ENCODE data around the gene CLECL1.
A peak's percentile ranks its signal among the peaks of the same experiment; 100 is the strongest.

CLECL1 gene

DNA sequence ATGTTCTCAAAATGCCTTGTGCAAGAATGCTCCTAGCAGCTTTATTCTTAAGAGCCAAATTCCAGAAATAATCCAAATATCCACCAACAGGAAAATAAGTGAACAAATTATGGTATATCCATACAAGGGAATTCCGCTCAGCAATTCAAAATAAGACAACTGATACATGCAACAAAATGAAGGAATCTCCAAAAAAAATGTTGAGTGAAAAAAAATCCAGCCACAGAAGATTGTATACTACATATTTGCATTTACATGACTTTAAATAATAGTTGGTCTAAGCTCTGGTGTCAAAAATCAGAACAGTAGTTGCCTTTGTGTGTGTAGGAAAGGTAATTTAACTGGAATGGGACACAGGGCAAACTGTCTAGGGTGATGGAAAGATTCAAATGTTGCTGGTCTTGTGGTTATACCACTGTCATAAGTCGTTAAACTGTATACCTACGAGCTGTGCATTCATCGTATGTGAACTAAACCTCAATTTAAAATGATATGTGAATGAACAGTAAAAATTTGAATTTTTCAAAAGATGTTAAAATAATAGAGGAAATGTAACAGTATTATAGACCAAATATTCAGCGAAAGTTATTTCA lies 24.6 kb upstream of the CLECL1 start:
- H3K4me3 ChIP-seq (ENCODE audit: low read length) = peak overlapping the region; percentile 79
- peak overlapping the region; percentile 70 for H3K9ac ChIP-seq (ENCODE audit: low read length)
- H4K20me1 ChIP-seq (ENCODE audit: insufficient read depth, low read length) = no peaks in the 10 kb centered on the region
- no peaks in the 10 kb centered on the region for H3K36me3 ChIP-seq (replicated peaks; ENCODE audit: low read depth, low read length)
- H2AFZ ChIP-seq (ENCODE audit: low read depth, low read length) = peak overlapping the region; percentile 96; the same call in 1 of the 2 replicates
- H3K4me1 ChIP-seq (ENCODE audit: low read length) = peaks cover 47% of the 10 kb centered on the region
- H3K27me3 ChIP-seq (ENCODE audit: low read depth, low read length) = no peaks in the 10 kb centered on the region
- H3K9me3 ChIP-seq (ENCODE audit: insufficient read depth, low read length) = no peaks in the 10 kb centered on the region
- peaks cover 15% of the 10 kb centered on the region for H3K79me2 ChIP-seq (ENCODE audit: low read length)
- TF ChIP-seq, protein P1, sequence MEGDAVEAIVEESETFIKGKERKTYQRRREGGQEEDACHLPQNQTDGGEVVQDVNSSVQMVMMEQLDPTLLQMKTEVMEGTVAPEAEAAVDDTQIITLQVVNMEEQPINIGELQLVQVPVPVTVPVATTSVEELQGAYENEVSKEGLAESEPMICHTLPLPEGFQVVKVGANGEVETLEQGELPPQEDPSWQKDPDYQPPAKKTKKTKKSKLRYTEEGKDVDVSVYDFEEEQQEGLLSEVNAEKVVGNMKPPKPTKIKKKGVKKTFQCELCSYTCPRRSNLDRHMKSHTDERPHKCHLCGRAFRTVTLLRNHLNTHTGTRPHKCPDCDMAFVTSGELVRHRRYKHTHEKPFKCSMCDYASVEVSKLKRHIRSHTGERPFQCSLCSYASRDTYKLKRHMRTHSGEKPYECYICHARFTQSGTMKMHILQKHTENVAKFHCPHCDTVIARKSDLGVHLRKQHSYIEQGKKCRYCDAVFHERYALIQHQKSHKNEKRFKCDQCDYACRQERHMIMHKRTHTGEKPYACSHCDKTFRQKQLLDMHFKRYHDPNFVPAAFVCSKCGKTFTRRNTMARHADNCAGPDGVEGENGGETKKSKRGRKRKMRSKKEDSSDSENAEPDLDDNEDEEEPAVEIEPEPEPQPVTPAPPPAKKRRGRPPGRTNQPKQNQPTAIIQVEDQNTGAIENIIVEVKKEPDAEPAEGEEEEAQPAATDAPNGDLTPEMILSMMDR (IDR thresholded peaks at IDR 0.05; ENCODE audit: low read depth, low read length) = no peak
- TF ChIP-seq EZH2phosphoT487 (IDR thresholded peaks at IDR 0.05; ENCODE audit: low read depth) = no peak
- peak overlapping the region; percentile 93 for H3K4me2 ChIP-seq (ENCODE audit: low read length)
- no peak overlapping the region for H3K27ac ChIP-seq (ENCODE audit: low read length)

DNA sequence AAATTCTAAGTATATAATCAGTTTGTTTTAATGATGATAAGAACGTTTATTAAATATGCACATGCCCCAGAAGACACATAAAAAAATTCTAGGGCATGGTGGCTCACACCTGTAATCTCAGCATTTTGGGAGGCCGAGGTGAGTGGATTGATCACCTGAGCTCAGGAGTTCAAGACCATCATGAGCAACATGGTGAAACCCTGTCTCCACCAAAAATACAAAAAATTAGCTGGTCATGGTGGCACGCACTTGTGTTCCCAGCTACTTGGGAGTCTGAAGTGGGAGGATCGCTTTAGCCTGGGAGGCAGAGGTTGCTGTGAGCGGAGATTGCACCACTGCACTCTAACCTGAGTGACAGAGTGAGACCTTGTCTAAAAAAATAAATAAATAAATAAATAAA lies 23.8 kb upstream of the CLECL1 start:
- Histone ChIP-seq H3K4me1 (ENCODE audit: low read length) (peaks cover 43% of the 10 kb centered on the region), H2AFZ (ENCODE audit: low read depth, low read length) (no peak overlapping the region), H3K27ac (ENCODE audit: low read length) (no peak overlapping the region), H4K20me1 (ENCODE audit: insufficient read depth, low read length) (no peaks in the 10 kb centered on the region), H3K4me3 (ENCODE audit: low read length) (no peak overlapping the region), H3K79me2 (ENCODE audit: low read length) (peaks cover 15% of the 10 kb centered on the region), H3K9ac (ENCODE audit: low read length) (no peak overlapping the region), H3K36me3 (replicated peaks; ENCODE audit: low read depth, low read length) (no peaks in the 10 kb centered on the region), H3K4me2 (ENCODE audit: low read length) (no peak overlapping the region), H3K9me3 (ENCODE audit: insufficient read depth, low read length) (no peaks in the 10 kb centered on the region), H3K27me3 (ENCODE audit: low read depth, low read length) (no peaks in the 10 kb centered on the region)
- TF ChIP-seq EZH2phosphoT487 (IDR thresholded peaks at IDR 0.05; ENCODE audit: low read depth) = no peak
- TF ChIP-seq, protein P1 (IDR thresholded peaks at IDR 0.05; ENCODE audit: low read depth, low read length) = no peak

GRCh38 chr12:9756170-9756569 lies 23.3 kb upstream of the CLECL1 start:
- Histone ChIP-seq H2AFZ (ENCODE audit: low read depth, low read length) (no peak overlapping the region), H3K27me3 (ENCODE audit: low read depth, low read length) (no peaks in the 10 kb centered on the region), H4K20me1 (ENCODE audit: insufficient read depth, low read length) (no peaks in the 10 kb centered on the region), H3K9ac (ENCODE audit: low read length) (no peak overlapping the region), H3K9me3 (ENCODE audit: insufficient read depth, low read length) (no peaks in the 10 kb centered on the region), H3K4me2 (ENCODE audit: low read length) (no peak overlapping the region), H3K4me3 (ENCODE audit: low read length) (no peak overlapping the region), H3K27ac (ENCODE audit: low read length) (no peak overlapping the region), H3K4me1 (ENCODE audit: low read length) (peaks cover 38% of the 10 kb centered on the region), H3K79me2 (ENCODE audit: low read length) (peaks cover 15% of the 10 kb centered on the region), H3K36me3 (replicated peaks; ENCODE audit: low read depth, low read length) (no peaks in the 10 kb centered on the region)
- TF ChIP-seq, protein P1 (IDR thresholded peaks at IDR 0.05; ENCODE audit: low read depth, low read length) = no peak
- TF ChIP-seq EZH2phosphoT487 (IDR thresholded peaks at IDR 0.05; ENCODE audit: low read depth) = no peak

- Histone ChIP-seq H3K27ac (ENCODE audit: low read length) (no peak overlapping the region), H3K4me2 (ENCODE audit: low read length) (no peak overlapping the region), H3K36me3 (replicated peaks; ENCODE audit: low read depth, low read length) (no peaks in the 10 kb centered on the region), H3K9ac (ENCODE audit: low read length) (no peak overlapping the region), H3K4me3 (ENCODE audit: low read length) (no peak overlapping the region), H2AFZ (ENCODE audit: low read depth, low read length) (no peak overlapping the region), H4K20me1 (ENCODE audit: insufficient read depth, low read length) (no peaks in the 10 kb centered on the region), H3K27me3 (ENCODE audit: low read depth, low read length) (no peaks in the 10 kb centered on the region), H3K9me3 (ENCODE audit: insufficient read depth, low read length) (no peaks in the 10 kb centered on the region), H3K79me2 (ENCODE audit: low read length) (peaks cover 15% of the 10 kb centered on the region), H3K4me1 (ENCODE audit: low read length) (peaks cover 35% of the 10 kb centered on the region)
- no peak for TF ChIP-seq EZH2phosphoT487 (IDR thresholded peaks at IDR 0.05; ENCODE audit: low read depth)
- TF ChIP-seq, protein P1 (IDR thresholded peaks at IDR 0.05; ENCODE audit: low read depth, low read length) = no peak
Observed at GRCh38 chr12:9755567-9755966, 22.7 kb upstream of the CLECL1 start.

Measured in OCI-LY3 (cell line).